GM10248 (cell line): Measurements from ENCODE around the gene CEP170.

Experiments used
- CTCF ChIA-PET: fragments of 300-600 bp; sonication (Branson Sonifier 250); formaldehyde crosslinking; extraction: SDS; loops from one replicate; lab custom pipeline; 2021; ENCODE audit warnings: antibody characterized with exemption; lab: Yijun Ruan, JAX
- POLR2A ChIA-PET: fragments of 350-650 bp; sonication (Branson Sonifier 250); formaldehyde crosslinking; extraction: SDS; loops from one replicate; lab custom pipeline; 2020; ENCODE audit warnings: antibody characterized with exemption; lab: Yijun Ruan, JAX
- DNase-seq: peaks from one replicate; pipeline ENCODE4 v3.0.0; 2012; ENCODE audit errors: extremely low spot score
- CTCF ChIP-seq: IDR thresholded peaks from 2 replicates; pipeline ENCODE4 v1.5.1; 2012; ENCODE audit warnings: mild to moderate bottlenecking, low read depth; ENCODE audit errors: extremely low read depth, missing control alignments, control extremely low read depth

CEP170 gene

GRCh38 chr1:243270097-243270864, 15.2 kb upstream of the CEP170 start:
- DNase-seq, result no peak
- no peak for TF ChIP-seq CTCF
- ChIA-PET POLR2A (interaction anchor here (0.7 kb wide), 2 partner anchors 17 to 20 kb away, joined by 3 read pairs; no protein-coding TSS in a partner anchor), CTCF (interaction anchor here (1.2 kb wide), 1 partner anchor 14 kb away, joined by 4 read pairs; the partner anchor contains the start of gene SDCCAG8)

GRCh38 chr1:243269461-243269801, 14.3 kb upstream of the CEP170 start:
- TF ChIP-seq CTCF, result no peak
- ChIA-PET POLR2A (no interaction called here), CTCF (interaction anchor here (1.2 kb wide), 1 partner anchor 13 kb away, joined by 4 read pairs; the partner anchor contains the start of gene SDCCAG8)
- DNase-seq, result no peak

GRCh38 chr1:243268751-243269460, 13.8 kb upstream of the CEP170 start:
- no peak for DNase-seq
- POLR2A ChIA-PET, result no interaction called here
- CTCF ChIA-PET, result interaction anchor here (1.2 kb wide), 1 partner anchor 13 kb away, joined by 4 read pairs; the partner anchor contains the start of gene SDCCAG8
- no peak for TF ChIP-seq CTCF

GRCh38 chr1:243267914-243268653, 13.0 kb upstream of the CEP170 start:
- DNase-seq, result no peak

GRCh38 chr1:243267471-243267880, 12.4 kb upstream of the CEP170 start:
- CTCF ChIA-PET, result no interaction called here
- no peak for DNase-seq
- no peak for TF ChIP-seq CTCF
- POLR2A ChIA-PET, result no interaction called here

More at GRCh38 chr1:243267914-243268653, 13.0 kb upstream of the CEP170 start:
- ChIA-PET POLR2A (no interaction called here), CTCF (no interaction called here)
- no peak for TF ChIP-seq CTCF

GRCh38 chr1:243266231-243266630, 11.2 kb upstream of the CEP170 start:
- CTCF ChIA-PET, result no interaction called here
- no peak for TF ChIP-seq CTCF

More at GRCh38 chr1:243266231-243266630, 11.2 kb upstream of the CEP170 start:
- no peak for DNase-seq
- POLR2A ChIA-PET, result no interaction called here
